IMR-90 (cell line): ENCODE results near the gene CCNT2. TPM values are rescaled to one million over a fixed set of nuclear protein-coding genes. Genes with fewer than 3 reads are reported as not detected.
"Not testable (repeated sequence)": the region's sequence is repeated elsewhere in the genome, so short reads cannot be mapped to it uniquely, and the experiment has no call there.

ENCODE experiments used
- ATAC-seq: fragments of 200-7000 bp; cut with Tn5 transposase; 2 replicates; pipeline ENCODE4 v1.9.1; 2020; ENCODE audit warnings: low read depth, mild to moderate bottlenecking, moderate library complexity
- BruUV-seq: library from RNA; stranded (reverse); fragments of 400-500 nt; replicated peaks from 2 replicates; lab custom pipeline; 2021; lab: Mats Ljungman, UMichigan
- CTCF ChIA-PET: fragments of 300-600 bp; formaldehyde crosslinking; extraction: SDS; loops from one replicate; lab custom pipeline; 2021; ENCODE audit warnings: antibody characterized with exemption; lab: Yijun Ruan, JAX
- POLR2A ChIA-PET: fragments of 300-600 bp; sonication (Branson Sonifier 250); formaldehyde crosslinking; loops from one replicate; lab custom pipeline; 2022; ENCODE audit warnings: antibody characterized with exemption; ENCODE audit not compliant: unreplicated experiment; lab: Charles Lee
- DNase-seq: peaks from one replicate; pipeline ENCODE4 v3.0.0; 2013
- H2AFZ ChIP-seq: replicated peaks from 2 replicates; pipeline ENCODE3; 2013; ENCODE audit warnings: low read length, mild to moderate bottlenecking; ENCODE audit not compliant: poor library complexity
- H2AK5ac ChIP-seq: 2 replicates; pipeline ENCODE4 v1.6.1; 2013; ENCODE audit warnings: low read depth, low read length, inconsistent platforms
- H2AK9ac ChIP-seq: replicated peaks from 2 replicates; pipeline ENCODE3; 2013; ENCODE audit warnings: mild to moderate bottlenecking, low read depth, low read length, moderate library complexity; ENCODE audit not compliant: poor library complexity
- H2BK120ac ChIP-seq: 2 replicates; pipeline ENCODE4 v1.6.1; 2013; ENCODE audit warnings: low read depth, low read length, inconsistent platforms
- H2BK15ac ChIP-seq: 3 replicates; pipeline ENCODE4 v1.6.1; 2013; ENCODE audit warnings: low read depth, low read length, inconsistent platforms
- H2BK20ac ChIP-seq: 2 replicates; pipeline ENCODE4 v1.6.1; 2013; ENCODE audit warnings: low read depth, mild to moderate bottlenecking, inconsistent platforms, low read length, moderate library complexity
- H2BK5ac ChIP-seq: 2 replicates; pipeline ENCODE4 v1.6.1; 2013; ENCODE audit warnings: mild to moderate bottlenecking, low read depth, low read length, inconsistent platforms; ENCODE audit not compliant: poor library complexity, severe bottlenecking
- H3K14ac ChIP-seq: replicated peaks from 2 replicates; pipeline ENCODE4 v1.6.1; 2013; ENCODE audit warnings: low read depth, low read length, inconsistent platforms
- H3K18ac ChIP-seq: 2 replicates; pipeline ENCODE4 v1.6.1; 2013; ENCODE audit warnings: low read depth, low read length, control low read depth
- H3K23ac ChIP-seq: 2 replicates; pipeline ENCODE4 v1.6.1; 2013; ENCODE audit warnings: low read depth, low read length, inconsistent platforms
- H3K27ac ChIP-seq: 2 replicates; pipeline ENCODE4 v1.5.1; 2013; ENCODE audit warnings: mild to moderate bottlenecking, control low read depth, low read length; ENCODE audit not compliant: insufficient read depth
- H3K27me3 ChIP-seq: 2 replicates; pipeline ENCODE4 v1.6.1; 2013; ENCODE audit warnings: low read length; ENCODE audit not compliant: control insufficient read depth, insufficient read depth
- H3K36me3 ChIP-seq: 2 replicates; pipeline ENCODE4 v1.6.1; 2013; ENCODE audit warnings: low read length, mixed read lengths; ENCODE audit not compliant: control insufficient read depth, insufficient read depth
- H3K4ac ChIP-seq: 2 replicates; pipeline ENCODE4 v1.6.1; 2013; ENCODE audit warnings: low read depth, low read length, inconsistent platforms
- H3K4me1 ChIP-seq: 2 replicates; pipeline ENCODE4 v1.6.1; 2013; ENCODE audit warnings: low read length, mixed read lengths; ENCODE audit not compliant: control insufficient read depth, insufficient read depth
- H3K4me2 ChIP-seq: 2 replicates; pipeline ENCODE4 v1.6.1; 2013; ENCODE audit warnings: low read depth, mild to moderate bottlenecking, control low read depth, low read length, moderate library complexity
- H3K4me3 ChIP-seq: 2 replicates; pipeline ENCODE4 v1.5.1; 2013; ENCODE audit warnings: low read depth, mild to moderate bottlenecking, control low read depth, low read length, moderate library complexity; ENCODE audit not compliant: insufficient read depth
- H3K56ac ChIP-seq: 2 replicates; pipeline ENCODE4 v1.6.1; 2013; ENCODE audit warnings: low read length, inconsistent platforms; ENCODE audit not compliant: insufficient read depth; ENCODE audit errors: extremely low read depth
- H3K79me1 ChIP-seq, 2 experiments: 2 replicates each; pipeline ENCODE4 v1.6.1; 2013; ENCODE audit warnings: low read length in 2 of 2, inconsistent platforms in 1 of 2, low read depth in 1 of 2
- H3K9ac ChIP-seq: 2 replicates; pipeline ENCODE4 v1.6.1; 2013; ENCODE audit warnings: low read depth, low read length, control low read depth
- H3K9me1 ChIP-seq: 2 replicates; pipeline ENCODE4 v1.6.1; 2013; ENCODE audit warnings: low read length, inconsistent platforms; ENCODE audit not compliant: insufficient read depth
- H3K9me3 ChIP-seq: 2 replicates; pipeline ENCODE4 v1.6.1; 2013; ENCODE audit warnings: low read length; ENCODE audit not compliant: control insufficient read depth, insufficient read depth
- H4K20me1 ChIP-seq: 2 replicates; pipeline ENCODE4 v1.6.1; 2013; ENCODE audit warnings: low read length, inconsistent platforms; ENCODE audit not compliant: insufficient read depth
- H4K5ac ChIP-seq: 2 replicates; pipeline ENCODE4 v1.6.1; 2013; ENCODE audit warnings: mild to moderate bottlenecking, low read depth, low read length, control low read depth
- H4K8ac ChIP-seq, 2 experiments: 2 replicates each; pipeline ENCODE4 v1.6.1; 2013; ENCODE audit warnings: low read depth in 2 of 2, low read length in 2 of 2, control low read depth in 1 of 2, inconsistent platforms in 1 of 2
- H4K91ac ChIP-seq: 2 replicates; pipeline ENCODE4 v1.6.1; 2013; ENCODE audit warnings: low read depth, low read length, inconsistent platforms; ENCODE audit not compliant: insufficient read depth
- WGBS, 2 experiments: methylation state at CpG; one replicate each; pipeline versions ENCODE4 v1.1.5 to v1.1.7; 2013; ENCODE audit warnings: missing lambda C conversion rate in 2 of 2; ENCODE audit not compliant: insufficient read length in 1 of 2; ENCODE audit errors: extremely low coverage in 2 of 2; 5-methylcytosine and 5-hydroxymethylcytosine counted together
- dilution Hi-C: fragments of 300-500 bp; cut with HindIII; formaldehyde crosslinking; loops from one replicate; pipeline ENCODE4 v1.14.3; 2018; ENCODE audit warnings: low sequenced_read_pairs; ENCODE audit not compliant: unreplicated experiment
- in situ Hi-C: fragments of 300-500 bp; cut with MboI; formaldehyde crosslinking; loops from 3 replicates; pipeline ENCODE4 v1.14.3; 2019; ENCODE audit warnings: low sequenced_read_pairs, inconsistent platforms, mixed read lengths
- intact Hi-C: fragments of 100-400 bp; cut with micrococcal nuclease; formaldehyde crosslinking; loops from 2 replicates; pipeline ENCODE4 v1.10.0; 2022
- polyA plus RNA-seq, 3 experiments: library from polyadenylated mRNA; depleted of rRNA; stranded (reverse); fragments of >200 nt; gene quantifications; 2 replicates each; pipeline ENCODE4 v1.2.3, GENCODE V29; 2012; ENCODE audit warnings: low replicate concordance in 1 of 3
- total RNA-seq: library from RNA; depleted of rRNA; stranded (reverse); fragments of >200 nt; gene quantifications from 2 replicates; pipeline ENCODE4 v1.2.3, GENCODE V29; 2012

Gene CCNT2
- total and polyA plus RNA-seq, 2 of the 4 experiments (the other 2 are of a cell fraction) = 8.8 to 44.6 TPM

GRCh38 chr2:134903701-134904100 is 14.9 kb upstream of the CCNT2 start:
- H3K27ac ChIP-seq, H2BK5ac ChIP-seq, H3K4me1 ChIP-seq, H3K36me3 ChIP-seq, H3K23ac ChIP-seq, H4K8ac ChIP-seq, H3K9ac ChIP-seq, H4K5ac ChIP-seq, H3K4me3 ChIP-seq, H2AK5ac ChIP-seq, DNase-seq, H3K4ac ChIP-seq, H2AFZ ChIP-seq, H3K9me3 ChIP-seq, BruUV-seq, ATAC-seq, H2BK15ac ChIP-seq, H2BK20ac ChIP-seq, H3K18ac ChIP-seq, POLR2A ChIA-PET, H3K27me3 ChIP-seq, H3K9me1 ChIP-seq, H2BK120ac ChIP-seq, dilution Hi-C loops, H4K20me1 ChIP-seq, H3K56ac ChIP-seq, H3K4me2 ChIP-seq, H4K91ac ChIP-seq, H3K79me1 ChIP-seq, intact Hi-C loops, H3K14ac ChIP-seq, H2AK9ac ChIP-seq: not testable (repeated sequence)
- in situ Hi-C loops = loop anchor here (25.0 kb wide), 1 partner anchor 1016 kb away; no protein-coding TSS in a partner anchor
- CTCF ChIA-PET = interaction anchor here (0.6 kb wide), 1 partner anchor 15 kb away, joined by 3 read pairs; the partner anchor contains the start of gene CCNT2
- no CpG with 5 or more reads among the region's 13 CpGs for WGBS, 2 experiments
